PC-9 (cell line): Measurements from ENCODE around the gene TMCC2. TPM values are rescaled to one million over a fixed set of nuclear protein-coding genes. Genes with fewer than 3 reads are reported as not detected.
"Not testable (repeated sequence)": the region's sequence is repeated elsewhere in the genome, so short reads cannot be mapped to it uniquely, and the experiment has no call there.

Experiments
- BruUV-seq: library from RNA; stranded (reverse); fragments of 400-500 nt; replicated peaks from 2 replicates; lab custom pipeline; 2021; lab: Mats Ljungman, UMichigan
- CTCF ChIA-PET: fragments of 300-600 bp; sonication (Branson Sonifier 250); formaldehyde crosslinking; loops from one replicate; lab custom pipeline; 2022; ENCODE audit warnings: antibody characterized with exemption; lab: Charles Lee
- POLR2A ChIA-PET: fragments of 300-600 bp; sonication (Branson Sonifier 250); formaldehyde crosslinking; loops from one replicate; lab custom pipeline; 2022; ENCODE audit warnings: antibody characterized with exemption; ENCODE audit not compliant: unreplicated experiment; lab: Charles Lee
- DNase-seq, 2 experiments: peaks; one replicate each; pipeline versions ENCODE4 v3.0.0 to v3.0.0-alpha.2; 2015 to 2022; ENCODE audit warnings: mixed read lengths in 1 of 2
- H2AFZ ChIP-seq: fragments of 200-600 bp; sonication (generic); 2 replicates; pipeline ENCODE4 v1.8.1; 2017; ENCODE audit warnings: antibody characterized with exemption
- H3F3A ChIP-seq: fragments of 200-600 bp; sonication (generic); 2 replicates; pipeline ENCODE4 v1.8.1; 2017; ENCODE audit warnings: antibody characterized with exemption, mild to moderate bottlenecking, low read depth; ENCODE audit not compliant: insufficient read depth
- H3K27ac ChIP-seq: fragments of 200-600 bp; sonication (generic); 2 replicates; pipeline ENCODE4 v1.6.1; 2016; ENCODE audit warnings: mixed run types
- H3K27me3 ChIP-seq: fragments of 200-600 bp; sonication (generic); 2 replicates; pipeline ENCODE4 v1.6.1; 2016; ENCODE audit warnings: low read depth, mixed run types; ENCODE audit not compliant: insufficient read depth
- H3K36me3 ChIP-seq: fragments of 200-600 bp; sonication (generic); 2 replicates; pipeline ENCODE4 v1.6.1; 2016; ENCODE audit warnings: low read depth, mixed run types
- H3K4me1 ChIP-seq: fragments of 200-600 bp; sonication (generic); replicated peaks from 2 replicates; pipeline ENCODE4 v1.6.1; 2016; ENCODE audit warnings: mixed run types; ENCODE audit not compliant: insufficient read depth
- H3K4me2 ChIP-seq: fragments of 200-600 bp; sonication (generic); 2 replicates; pipeline ENCODE4 v1.6.1; 2017; ENCODE audit warnings: mixed run types
- H3K4me3 ChIP-seq: fragments of 200-600 bp; sonication (generic); 2 replicates; pipeline ENCODE4 v1.6.1; 2016; ENCODE audit warnings: mixed run types
- H3K79me2 ChIP-seq: fragments of 200-600 bp; sonication (generic); 2 replicates; pipeline ENCODE4 v1.6.1; 2017; ENCODE audit warnings: low read depth, mixed run types
- H3K9me2 ChIP-seq: fragments of 200-600 bp; sonication (generic); 2 replicates; pipeline ENCODE4 v1.8.1; 2017; ENCODE audit warnings: mild to moderate bottlenecking; ENCODE audit not compliant: insufficient read depth
- H3K9me3 ChIP-seq: fragments of 200-600 bp; sonication (generic); 2 replicates; pipeline ENCODE4 v1.8.1; 2016; ENCODE audit warnings: low read depth; ENCODE audit not compliant: insufficient read depth
- H4K20me1 ChIP-seq: fragments of 200-600 bp; sonication (generic); 2 replicates; pipeline ENCODE4 v1.8.1; 2017; ENCODE audit not compliant: insufficient read depth
- CTCF ChIP-seq: fragments of 200-600 bp; sonication (generic); conservative IDR thresholded peaks from 2 replicates; pipeline ENCODE4 v1.6.1; 2017; ENCODE audit warnings: mixed run types, antibody characterized with exemption, mild to moderate bottlenecking, moderate library complexity
- EZH2 ChIP-seq: fragments of 200-600 bp; sonication (generic); IDR thresholded peaks from 2 replicates; pipeline ENCODE4 v1.8.0; 2017; ENCODE audit warnings: antibody characterized with exemption, low read depth
- intact Hi-C: fragments of 100-400 bp; cut with micrococcal nuclease; formaldehyde crosslinking; loops from one replicate; pipeline ENCODE4 v1.10.0; 2022; ENCODE audit not compliant: unreplicated experiment
- total RNA-seq: library from RNA; stranded (reverse); gene quantifications from 2 replicates; pipeline ENCODE4 v1.2.3, GENCODE V29; 2021

Gene TMCC2
- total RNA-seq, 1 experiment from 2014 or later = 0.79 TPM

- H3K36me3 ChIP-seq = no peaks in the 10 kb centered on the region
- H3K79me2 ChIP-seq = no peaks in the 10 kb centered on the region
- no peak overlapping the region for H3K27ac ChIP-seq
- ChIA-PET CTCF (interaction anchor here (0.7 kb wide), 1 partner anchor 15 kb away, joined by 4 read pairs; no protein-coding TSS in a partner anchor), POLR2A (no interaction called here)
- no TSS peak for BruUV-seq
- no peaks in the 10 kb centered on the region for H3K9me2 ChIP-seq
- H3K9me3 ChIP-seq = no peaks in the 10 kb centered on the region
- DNase-seq = no peak
- peaks cover 72% of the 10 kb centered on the region for H3K4me1 ChIP-seq
- TF ChIP-seq CTCF = no peak
- no peak for TF ChIP-seq EZH2
- no peaks in the 10 kb centered on the region for H3K27me3 ChIP-seq
- H3F3A ChIP-seq = peaks cover 37% of the 10 kb centered on the region; the same call in 1 of the 2 replicates
- H2AFZ ChIP-seq = no peak overlapping the region
- no peak overlapping the region for H3K4me2 ChIP-seq
- H3K4me3 ChIP-seq = no peak overlapping the region
- H4K20me1 ChIP-seq = no peaks in the 10 kb centered on the region
- intact Hi-C loops = no loop called here
Measured at GRCh38 chr1:205296154-205296553, 68.4 kb downstream of the TMCC2 start.

- CTCF ChIA-PET = interaction anchor here (0.6 kb wide), 1 partner anchor 9 kb away, joined by 4 read pairs; no protein-coding TSS in a partner anchor
- not testable (repeated sequence) for BruUV-seq
Measured at GRCh38 chr1:205297546-205298177, 69.9 kb downstream of the TMCC2 start.

GRCh38 chr1:205298191-205298994 is 70.6 kb downstream of the TMCC2 start:
- Histone ChIP-seq H3K9me3 (no peaks in the 10 kb centered on the region), H3K36me3 (no peaks in the 10 kb centered on the region), H3K4me3 (no peak overlapping the region), H3K4me2 (peak overlapping the region; percentile 58), H3F3A (peaks cover 43% of the 10 kb centered on the region; the same call in 1 of the 2 replicates), H3K79me2 (no peaks in the 10 kb centered on the region), H4K20me1 (no peaks in the 10 kb centered on the region), H3K27ac (peak overlapping the region; percentile 61), H3K9me2 (no peaks in the 10 kb centered on the region), H3K27me3 (no peaks in the 10 kb centered on the region), H2AFZ (no peak overlapping the region; the same call in 1 of the 2 replicates), H3K4me1 (peaks cover 80% of the 10 kb centered on the region)
- no peak for TF ChIP-seq CTCF
- TF ChIP-seq EZH2 = no peak
- CTCF ChIA-PET = interaction anchor here (0.6 to 1.0 kb wide), 3 partner anchors 10 to 25 kb away, joined by 4 to 5 read pairs (median 4); no protein-coding TSS in a partner anchor
- DNase-seq = peak; percentile 79 to 84
- POLR2A ChIA-PET = interaction anchor here (0.5 to 0.6 kb wide), 3 partner anchors 16 to 1069 kb away, joined by 4 to 7 read pairs (median 5); no protein-coding TSS in a partner anchor
- intact Hi-C loops = no loop called here
- BruUV-seq = no TSS peak

More at GRCh38 chr1:205297546-205298177, 69.9 kb downstream of the TMCC2 start:
- DNase-seq, H3K9me3 ChIP-seq, intact Hi-C loops, H3K9me2 ChIP-seq, H3K36me3 ChIP-seq, H4K20me1 ChIP-seq, H3K27me3 ChIP-seq, H2AFZ ChIP-seq, H3K4me3 ChIP-seq, H3K79me2 ChIP-seq: not testable (repeated sequence)
- POLR2A ChIA-PET = interaction anchor here (0.5 to 0.6 kb wide), 3 partner anchors 17 to 1068 kb away, joined by 4 to 7 read pairs (median 5); no protein-coding TSS in a partner anchor
- Histone ChIP-seq H3K4me2 (peak overlapping the region; percentile 58), H3K27ac (peak overlapping the region; percentile 61), H3F3A (peaks cover 43% of the 10 kb centered on the region; the same call in 1 of the 2 replicates), H3K4me1 (peaks cover 85% of the 10 kb centered on the region)
